Vagina (tissue), 2 donors: Measurements from ENCODE around the gene RCOR1. TPM values are rescaled to one million over a fixed set of nuclear protein-coding genes. Genes with fewer than 3 reads are reported as not detected.
"Not testable (repeated sequence)": the region's sequence is repeated elsewhere in the genome, so short reads cannot be mapped to it uniquely, and the experiment has no call there.

Source experiments
- DNase-seq, 2 donors: peaks; one replicate each; pipeline ENCODE4 v3.0.0-alpha.2; 2017; ENCODE audit errors: extremely low spot score in 2 of 2
- H3K27ac ChIP-seq: fragments of 200-600 bp; sonication (generic); one replicate; pipeline ENCODE4 v1.5.1; 2019
- H3K27me3 ChIP-seq: fragments of 200-600 bp; sonication (generic); one replicate; pipeline ENCODE4 v1.5.1; 2019
- H3K36me3 ChIP-seq, 2 donors: fragments of 200-600 bp; sonication (generic); one replicate each; pipeline ENCODE4 v1.5.1; 2017 to 2019
- H3K4me1 ChIP-seq: fragments of 200-600 bp; sonication (generic); one replicate; pipeline ENCODE4 v1.5.1; 2019
- H3K4me3 ChIP-seq, 2 donors: fragments of 200-600 bp; sonication (generic); 1 replicate in 1 of 2; 2 replicates in 1 of 2; pipeline ENCODE4 v1.5.1; 2016 to 2019
- H3K9me3 ChIP-seq: fragments of 200-600 bp; sonication (generic); one replicate; pipeline ENCODE4 v1.5.1; 2019
- POLR2A ChIP-seq, 2 donors: fragments of 450-650 bp; IDR thresholded peaks; one replicate each; pipeline ENCODE4 v1.6.1; 2017; ENCODE audit warnings: antibody characterized with exemption in 2 of 2, mild to moderate bottlenecking in 2 of 2, moderate library complexity in 2 of 2
- POLR2AphosphoS5 ChIP-seq, 2 donors: sonication (generic); formaldehyde crosslinking; IDR thresholded peaks; one replicate each; pipeline ENCODE4 v1.9.0; 2017; ENCODE audit warnings: antibody characterized with exemption in 2 of 2, mild to moderate bottlenecking in 2 of 2, low read depth in 1 of 2; ENCODE audit not compliant: insufficient read depth in 1 of 2
- intact Hi-C: fragments of 100-400 bp; cut with DNase I; formaldehyde crosslinking; loops from one replicate; pipeline ENCODE4 v1.15.1; 2023
- total RNA-seq: library from RNA; depleted of rRNA; stranded (reverse); fragments of >200 nt; gene quantifications from one replicate; pipeline ENCODE4 v1.2.3, GENCODE V29; 2016
- TF ChIP-seq, protein P1 (sequence below), 3 experiments: fragments of 450-650 bp in 2 of 3; fragments of 200-600 bp in 1 of 3; sonication (generic) in 1 of 3; IDR thresholded peaks; one replicate each; pipeline ENCODE4 v1.5.1; 2017 to 2019; ENCODE audit warnings: antibody characterized with exemption in 3 of 3, mild to moderate bottlenecking in 2 of 3, moderate library complexity in 2 of 3

RCOR1 gene
- total RNA-seq, 1 donor from 2014 or later = 24.3 TPM

DNA sequence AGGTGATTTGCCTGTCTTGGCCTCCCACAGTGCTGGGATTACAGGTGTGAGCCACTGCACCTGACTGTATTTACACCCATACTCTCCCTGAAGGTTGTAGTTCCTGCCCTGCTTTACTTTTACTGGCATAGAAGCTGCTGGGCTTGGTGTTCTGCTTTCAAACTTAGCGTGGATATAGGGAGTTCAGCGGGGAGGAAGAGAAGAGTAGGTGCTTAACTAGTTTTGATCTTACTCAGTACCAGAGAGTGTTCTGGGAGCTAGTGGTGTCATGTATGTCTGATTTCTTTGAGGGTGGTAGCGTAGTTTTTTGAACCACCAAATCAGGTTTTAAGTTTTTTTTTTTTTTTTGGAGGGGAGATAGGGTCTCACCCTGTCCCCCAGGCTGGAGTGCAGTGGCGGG, 13.8 kb downstream of the RCOR1 start:
- no peak for DNase-seq
- intact Hi-C loops = no loop called here
- TF ChIP-seq POLR2A (IDR thresholded peaks at IDR 0.05) = no peak
- no peak for TF ChIP-seq POLR2AphosphoS5 (IDR thresholded peaks at IDR 0.05; ENCODE audit: insufficient read depth in 1 of 2, low read depth in 1 of 2)
- TF ChIP-seq, protein P1, sequence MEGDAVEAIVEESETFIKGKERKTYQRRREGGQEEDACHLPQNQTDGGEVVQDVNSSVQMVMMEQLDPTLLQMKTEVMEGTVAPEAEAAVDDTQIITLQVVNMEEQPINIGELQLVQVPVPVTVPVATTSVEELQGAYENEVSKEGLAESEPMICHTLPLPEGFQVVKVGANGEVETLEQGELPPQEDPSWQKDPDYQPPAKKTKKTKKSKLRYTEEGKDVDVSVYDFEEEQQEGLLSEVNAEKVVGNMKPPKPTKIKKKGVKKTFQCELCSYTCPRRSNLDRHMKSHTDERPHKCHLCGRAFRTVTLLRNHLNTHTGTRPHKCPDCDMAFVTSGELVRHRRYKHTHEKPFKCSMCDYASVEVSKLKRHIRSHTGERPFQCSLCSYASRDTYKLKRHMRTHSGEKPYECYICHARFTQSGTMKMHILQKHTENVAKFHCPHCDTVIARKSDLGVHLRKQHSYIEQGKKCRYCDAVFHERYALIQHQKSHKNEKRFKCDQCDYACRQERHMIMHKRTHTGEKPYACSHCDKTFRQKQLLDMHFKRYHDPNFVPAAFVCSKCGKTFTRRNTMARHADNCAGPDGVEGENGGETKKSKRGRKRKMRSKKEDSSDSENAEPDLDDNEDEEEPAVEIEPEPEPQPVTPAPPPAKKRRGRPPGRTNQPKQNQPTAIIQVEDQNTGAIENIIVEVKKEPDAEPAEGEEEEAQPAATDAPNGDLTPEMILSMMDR (IDR thresholded peaks at IDR 0.05) = no peak
- H3K27me3 ChIP-seq = no peaks in the 10 kb centered on the region
- H3K9me3 ChIP-seq = no peaks in the 10 kb centered on the region
- no peaks in the 10 kb centered on the region for H3K36me3 ChIP-seq
- H3K4me3 ChIP-seq = no peak overlapping the region
- H3K4me1 ChIP-seq = peaks cover 63% of the 10 kb centered on the region
- no peak overlapping the region for H3K27ac ChIP-seq

DNA sequence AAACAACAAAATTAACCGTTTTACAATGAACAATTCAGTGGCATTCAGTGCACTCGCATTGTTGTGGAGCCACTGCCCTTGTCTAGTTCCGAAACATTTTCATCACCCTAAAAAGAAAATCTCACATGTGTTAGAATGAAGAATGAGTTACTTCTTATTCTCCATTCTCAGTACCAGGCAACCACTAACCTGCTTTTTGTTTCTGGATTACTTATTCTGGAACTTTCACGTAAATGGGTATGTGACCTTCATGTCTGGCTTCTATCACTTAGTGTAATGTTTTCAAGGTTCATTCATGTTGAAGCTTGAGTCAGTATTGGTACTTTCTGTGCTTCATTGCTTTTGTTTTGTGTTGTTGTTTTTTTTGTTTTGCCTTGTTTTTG, 15.6 kb downstream of the RCOR1 start:
- no peak overlapping the region for H3K27ac ChIP-seq
- TF ChIP-seq, protein P1 (IDR thresholded peaks at IDR 0.05) = no peak
- TF ChIP-seq POLR2AphosphoS5 (IDR thresholded peaks at IDR 0.05; ENCODE audit: insufficient read depth in 1 of 2, low read depth in 1 of 2) (no peak), POLR2A (IDR thresholded peaks at IDR 0.05) (no peak)
- H3K4me1 ChIP-seq = peaks cover 55% of the 10 kb centered on the region
- intact Hi-C loops = no loop called here
- H3K36me3 ChIP-seq = no peaks in the 10 kb centered on the region
- no peaks in the 10 kb centered on the region for H3K9me3 ChIP-seq
- no peak overlapping the region for H3K4me3 ChIP-seq
- no peaks in the 10 kb centered on the region for H3K27me3 ChIP-seq
- no peak for DNase-seq

DNA sequence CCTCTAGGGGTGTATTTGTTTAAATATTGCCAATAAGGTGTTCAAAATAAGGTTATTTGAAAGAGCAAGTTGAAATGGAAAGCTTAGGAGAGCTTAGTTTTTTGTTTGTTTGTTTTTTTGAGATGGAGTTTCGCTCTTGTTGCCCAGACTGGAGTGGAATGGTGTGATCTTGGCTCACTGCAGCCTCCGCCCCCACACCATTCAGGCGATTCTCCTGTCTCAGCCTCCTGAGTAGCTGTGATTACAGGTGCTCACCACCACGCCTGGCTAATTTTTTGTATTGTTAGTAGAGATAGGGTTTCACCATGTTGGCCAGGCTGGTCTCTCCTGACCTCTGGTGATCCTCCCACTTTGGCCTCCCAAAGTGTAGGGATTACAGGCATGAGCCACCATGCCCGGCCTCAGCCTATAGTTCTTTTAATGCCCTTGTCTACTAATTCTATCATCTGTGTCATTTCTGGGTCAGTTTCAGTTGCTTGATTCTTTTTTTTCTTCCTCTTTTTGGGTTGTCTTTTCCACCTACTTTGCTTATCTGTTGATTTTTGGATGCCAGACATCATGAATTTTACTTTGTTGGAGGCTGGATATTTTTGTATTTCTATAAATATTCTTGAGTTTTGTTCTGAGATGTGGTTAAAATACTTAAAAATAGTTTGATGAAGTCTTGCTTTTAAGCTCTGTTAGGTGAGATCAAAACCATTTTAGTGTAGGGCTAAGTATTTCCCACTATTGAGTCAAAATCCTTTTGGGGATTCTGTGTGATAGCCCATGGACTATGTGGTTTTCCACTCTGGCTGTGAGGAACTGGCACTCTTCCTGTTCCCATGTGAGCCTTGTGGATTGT, 18.7 kb downstream of the RCOR1 start:
- Histone ChIP-seq H3K27ac (no peak overlapping the region), H3K4me1 (peaks cover 24% of the 10 kb centered on the region), H3K27me3 (no peaks in the 10 kb centered on the region), H3K4me3 (no peak overlapping the region), H3K9me3 (no peaks in the 10 kb centered on the region), H3K36me3 (no peaks in the 10 kb centered on the region)
- DNase-seq = no peak
- intact Hi-C loops = no loop called here
- no peak for TF ChIP-seq POLR2AphosphoS5 (IDR thresholded peaks at IDR 0.05; ENCODE audit: insufficient read depth in 1 of 2, low read depth in 1 of 2)
- TF ChIP-seq POLR2A (IDR thresholded peaks at IDR 0.05) = no peak
- TF ChIP-seq, protein P1 (IDR thresholded peaks at IDR 0.05) = no peak

DNA sequence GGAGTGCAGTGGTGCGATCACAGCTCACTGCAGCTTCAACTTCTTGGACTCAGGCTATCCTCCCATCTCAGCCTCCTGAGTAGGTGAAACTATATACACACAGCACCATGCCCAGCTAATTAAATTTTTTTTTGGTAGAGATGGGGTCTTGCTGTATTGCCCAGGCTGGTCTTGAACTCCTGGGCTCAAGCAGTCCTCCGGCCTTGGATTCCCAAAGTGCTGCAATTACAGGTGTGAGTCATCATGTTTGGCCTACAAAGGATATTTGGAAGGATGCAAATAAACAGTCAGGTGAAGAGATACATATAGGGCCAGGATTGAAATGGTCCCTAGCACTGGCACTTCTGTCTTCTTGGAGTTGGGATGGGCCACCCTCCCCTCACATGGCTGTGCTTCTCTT, 23.9 kb downstream of the RCOR1 start:
- Histone ChIP-seq H3K4me1 (peaks cover 19% of the 10 kb centered on the region), H3K4me3 (no peak overlapping the region), H3K27me3 (no peaks in the 10 kb centered on the region), H3K27ac (no peak overlapping the region), H3K36me3 (no peaks in the 10 kb centered on the region), H3K9me3 (no peaks in the 10 kb centered on the region)
- no peak for DNase-seq
- TF ChIP-seq POLR2AphosphoS5 (IDR thresholded peaks at IDR 0.05; ENCODE audit: insufficient read depth in 1 of 2, low read depth in 1 of 2) (no peak), POLR2A (IDR thresholded peaks at IDR 0.05) (no peak)
- TF ChIP-seq, protein P1 (IDR thresholded peaks at IDR 0.05) = no peak
- intact Hi-C loops = no loop called here

DNA sequence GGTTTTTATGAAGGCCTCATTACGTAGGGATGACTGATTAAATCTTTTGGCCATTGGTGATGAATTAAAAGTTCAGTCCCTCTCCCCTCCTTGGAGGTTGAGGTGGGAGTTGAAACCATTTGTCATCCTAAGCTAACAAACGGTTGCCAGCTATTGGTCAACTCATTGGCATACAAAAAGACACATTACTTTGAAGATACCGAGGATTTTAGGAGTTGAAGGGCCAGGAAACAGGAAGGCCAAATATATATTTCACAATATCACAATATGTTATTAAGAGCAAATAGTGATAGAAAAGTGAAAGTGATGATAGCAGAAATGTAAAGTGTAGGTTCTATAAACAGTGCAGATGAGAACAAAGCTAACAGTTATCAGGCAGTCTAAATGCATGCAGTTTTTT, 24.4 kb downstream of the RCOR1 start:
- intact Hi-C loops = no loop called here
- Histone ChIP-seq H3K4me1 (peaks cover 14% of the 10 kb centered on the region), H3K27me3 (no peaks in the 10 kb centered on the region), H3K9me3 (no peaks in the 10 kb centered on the region), H3K36me3 (no peaks in the 10 kb centered on the region), H3K4me3 (no peak overlapping the region), H3K27ac (no peak overlapping the region)
- DNase-seq = no peak
- TF ChIP-seq, protein P1 (IDR thresholded peaks at IDR 0.05) = no peak
- TF ChIP-seq POLR2A (IDR thresholded peaks at IDR 0.05) (no peak), POLR2AphosphoS5 (IDR thresholded peaks at IDR 0.05; ENCODE audit: insufficient read depth in 1 of 2, low read depth in 1 of 2) (no peak)

DNA sequence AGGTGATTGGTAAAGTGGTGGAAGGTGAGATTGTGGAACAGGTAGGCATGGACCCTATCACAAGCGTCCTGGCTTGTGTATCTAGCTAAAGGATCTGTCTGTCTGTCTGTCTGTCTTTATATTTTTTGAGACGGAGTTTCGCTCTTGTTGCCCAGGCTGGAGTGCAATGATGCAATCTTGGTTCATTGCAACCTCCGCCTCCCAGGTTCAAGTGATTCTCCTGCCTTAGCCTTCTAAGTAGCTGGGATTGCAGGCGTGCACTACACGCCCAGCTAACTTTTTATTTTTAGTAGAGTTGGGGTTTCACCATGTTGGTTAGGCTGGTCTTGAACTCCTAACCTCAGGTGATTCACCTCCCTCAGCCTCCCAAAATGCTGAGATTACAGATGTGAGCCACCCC, 26.6 kb downstream of the RCOR1 start:
- H3K9me3 ChIP-seq, H3K27ac ChIP-seq, H3K36me3 ChIP-seq, intact Hi-C loops, H3K4me3 ChIP-seq, DNase-seq, H3K27me3 ChIP-seq: not testable (repeated sequence)
- H3K4me1 ChIP-seq = peaks cover 11% of the 10 kb centered on the region
